Panc1 (cell line): ENCODE results near the gene SDK1. TPM values are rescaled to one million over a fixed set of nuclear protein-coding genes. Genes with fewer than 3 reads are reported as not detected.

Experiments used
- ATAC-seq: fragments of 200-7000 bp; cut with Tn5 transposase; 2 replicates; pipeline ENCODE4 v1.9.1; 2020; ENCODE audit warnings: mild to moderate bottlenecking, moderate library complexity
- BruUV-seq: library from RNA; stranded (reverse); fragments of 400-500 nt; replicated peaks from 2 replicates; lab custom pipeline; 2021; lab: Mats Ljungman, UMichigan
- CTCF ChIA-PET: fragments of 300-600 bp; sonication (Branson Sonifier 250); formaldehyde crosslinking; loops from one replicate; lab custom pipeline; 2022; ENCODE audit warnings: antibody characterized with exemption; lab: Charles Lee
- POLR2A ChIA-PET: fragments of 300-600 bp; sonication (Branson Sonifier 250); formaldehyde crosslinking; loops from one replicate; lab custom pipeline; 2022; ENCODE audit warnings: antibody characterized with exemption; lab: Charles Lee
- DNase-seq: peaks from one replicate; pipeline ENCODE4 v3.0.0-alpha.2; 2010; ENCODE audit warnings: low read depth, low spot score
- H3K27ac ChIP-seq: 2 replicates; pipeline ENCODE4 v1.5.1; 2011; ENCODE audit warnings: mild to moderate bottlenecking, low read length, inconsistent platforms
- H3K27me3 ChIP-seq: fragments of 200-500 bp; sonication (Bioruptor generic); 2 replicates; pipeline ENCODE4 v1.6.0; 2014; ENCODE audit warnings: low read length, inconsistent platforms; ENCODE audit not compliant: control insufficient read depth, insufficient read depth
- H3K36me3 ChIP-seq: fragments of 200-500 bp; sonication (Bioruptor generic); 2 replicates; pipeline ENCODE4 v1.5.1; 2014; ENCODE audit warnings: inconsistent platforms, mild to moderate bottlenecking, low read length, moderate library complexity; ENCODE audit not compliant: control insufficient read depth, insufficient read depth
- H3K4me1 ChIP-seq: 2 replicates; pipeline ENCODE4 v1.5.1; 2011; ENCODE audit warnings: inconsistent platforms, mild to moderate bottlenecking, low read length, moderate library complexity; ENCODE audit not compliant: control insufficient read depth, insufficient read depth
- H3K4me3 ChIP-seq, 2 experiments: 2 replicates each; pipeline ENCODE4 v1.5.1; 2011 to 2012; ENCODE audit warnings: low read depth in 2 of 2, low read length in 2 of 2, mild to moderate bottlenecking in 2 of 2, inconsistent platforms in 1 of 2, moderate library complexity in 1 of 2
- H3K9me3 ChIP-seq: fragments of 200-500 bp; sonication (Bioruptor generic); 2 replicates; pipeline ENCODE4 v1.5.1; 2014; ENCODE audit warnings: low read depth, mild to moderate bottlenecking, inconsistent platforms, low read length, moderate library complexity; ENCODE audit not compliant: control insufficient read depth, insufficient read depth
- CTCF ChIP-seq: fragments of 450-650 bp; IDR thresholded peaks from 2 replicates; pipeline ENCODE4 v1.5.1; 2017; ENCODE audit warnings: mild to moderate bottlenecking
- POLR2AphosphoS5 ChIP-seq: IDR thresholded peaks from 2 replicates; pipeline ENCODE4 v1.6.1; 2012; ENCODE audit warnings: mild to moderate bottlenecking, low read depth, low read length, moderate library complexity
- REST ChIP-seq, 2 experiments: IDR thresholded peaks; 2 replicates each; pipeline ENCODE4 v1.6.1; 2011 to 2012; ENCODE audit warnings: low read depth in 2 of 2, control low read depth in 1 of 2, low read length in 1 of 2, mild to moderate bottlenecking in 1 of 2, moderate library complexity in 1 of 2; ENCODE audit not compliant: insufficient read depth in 1 of 2
- SIN3A ChIP-seq: IDR thresholded peaks from 2 replicates; pipeline ENCODE4 v1.6.1; 2012; ENCODE audit warnings: low read depth, mild to moderate bottlenecking, low read length, moderate library complexity, borderline replicate concordance; ENCODE audit not compliant: insufficient read depth
- TCF7L2 ChIP-seq: IDR thresholded peaks from 2 replicates; pipeline ENCODE4 v1.6.1; 2011; ENCODE audit warnings: mild to moderate bottlenecking, low read depth, low read length, inconsistent platforms
- in situ Hi-C: cut with HindIII; loops from 2 replicates; pipeline ENCODE4 v1.10.0; 2016; ENCODE audit warnings: low sequenced_read_pairs, low pct_unique_long_range_greater_than_20kb
- intact Hi-C: fragments of 100-400 bp; cut with micrococcal nuclease; formaldehyde crosslinking; loops from one replicate; pipeline ENCODE4 v1.10.0; 2022; ENCODE audit not compliant: unreplicated experiment
- total RNA-seq: library from RNA; stranded (reverse); gene quantifications from one replicate; pipeline ENCODE4 v1.2.1, GENCODE V29; 2021; ENCODE audit not compliant: unreplicated experiment

The SDK1 gene
- total RNA-seq, 1 experiment from 2014 or later = 47.4 TPM

- Histone ChIP-seq H3K4me3 (no peak overlapping the region), H3K36me3 (no peaks in the 10 kb centered on the region), H3K9me3 (no peaks in the 10 kb centered on the region), H3K4me1 (no peaks in the 10 kb centered on the region), H3K27ac (no peak overlapping the region), H3K27me3 (no peaks in the 10 kb centered on the region)
- in situ Hi-C loops (no loop called here), intact Hi-C loops (no loop called here)
- ChIA-PET POLR2A (no interaction called here), CTCF (no interaction called here)
- no peak for DNase-seq
- BruUV-seq = no TSS peak
- no peak for ATAC-seq
- no peak for TF ChIP-seq SIN3A
- no peak for TF ChIP-seq POLR2AphosphoS5
- TF ChIP-seq TCF7L2 = no peak
- no peak for TF ChIP-seq CTCF
- TF ChIP-seq REST (IDR thresholded peaks at IDR 0.05; ENCODE audit: insufficient read depth in 1 of 2, low read depth in 2 of 2, low read length in 1 of 2) = no peak
These were observed 578.5 kb downstream of the SDK1 start for GRCh38 chr7:3879355-3880075.

- Histone ChIP-seq H3K9me3 (no peaks in the 10 kb centered on the region), H3K4me1 (no peaks in the 10 kb centered on the region), H3K36me3 (no peaks in the 10 kb centered on the region), H3K4me3 (no peak overlapping the region), H3K27me3 (no peaks in the 10 kb centered on the region), H3K27ac (no peak overlapping the region)
- no TSS peak for BruUV-seq
- DNase-seq (no peak), ATAC-seq (no peak)
- intact Hi-C loops = no loop called here
- TF ChIP-seq SIN3A = no peak
- no peak for TF ChIP-seq CTCF
- no peak for TF ChIP-seq REST (IDR thresholded peaks at IDR 0.05; ENCODE audit: insufficient read depth in 1 of 2, low read depth in 2 of 2, low read length in 1 of 2)
- no peak for TF ChIP-seq POLR2AphosphoS5
- no peak for TF ChIP-seq TCF7L2
- in situ Hi-C loops = no loop called here
- CTCF ChIA-PET = no interaction called here
- POLR2A ChIA-PET = interaction anchor here (0.5 kb wide), 1 partner anchor 365 kb away, joined by 7 read pairs; no protein-coding TSS in a partner anchor
These were observed 579.4 kb downstream of the SDK1 start for GRCh38 chr7:3880228-3880987.
